Stimulated activated memory B cell treated with anti-CD40 and anti-IgM and Interleukin-4, amounts not matched to agents 10 μg/mL and 1 μg/mL and 100 μg/mL, for 72 hours (primary cell): ENCODE results near the gene NDUFS8.
"Not testable (repeated sequence)": the region's sequence is repeated elsewhere in the genome, so short reads cannot be mapped to it uniquely, and the experiment has no call there.

Source experiments
- ATAC-seq: fragments of 150-1000 bp; cut with Tn5 transposase; 2 replicates; pipeline ENCODE4 v1.10.0; 2021
- H3K27ac Mint-ChIP-seq: one replicate; pipeline ENCODE4 v1.8.0; 2022; ENCODE audit warnings: mild to moderate bottlenecking, mixed read lengths
- H3K27me3 Mint-ChIP-seq: one replicate; pipeline ENCODE4 v1.8.0; 2022; ENCODE audit warnings: mixed read lengths
- H3K36me3 Mint-ChIP-seq: one replicate; pipeline ENCODE4 v1.8.0; 2022; ENCODE audit warnings: mixed read lengths
- H3K4me1 Mint-ChIP-seq: one replicate; pipeline ENCODE4 v1.8.0; 2022; ENCODE audit warnings: mixed read lengths
- H3K4me3 Mint-ChIP-seq: one replicate; pipeline ENCODE4 v1.8.0; 2022; ENCODE audit warnings: mild to moderate bottlenecking, moderate library complexity, mixed read lengths
- H3K9me3 Mint-ChIP-seq: one replicate; pipeline ENCODE4 v1.8.0; 2022; ENCODE audit warnings: mixed read lengths

Gene NDUFS8

DNA sequence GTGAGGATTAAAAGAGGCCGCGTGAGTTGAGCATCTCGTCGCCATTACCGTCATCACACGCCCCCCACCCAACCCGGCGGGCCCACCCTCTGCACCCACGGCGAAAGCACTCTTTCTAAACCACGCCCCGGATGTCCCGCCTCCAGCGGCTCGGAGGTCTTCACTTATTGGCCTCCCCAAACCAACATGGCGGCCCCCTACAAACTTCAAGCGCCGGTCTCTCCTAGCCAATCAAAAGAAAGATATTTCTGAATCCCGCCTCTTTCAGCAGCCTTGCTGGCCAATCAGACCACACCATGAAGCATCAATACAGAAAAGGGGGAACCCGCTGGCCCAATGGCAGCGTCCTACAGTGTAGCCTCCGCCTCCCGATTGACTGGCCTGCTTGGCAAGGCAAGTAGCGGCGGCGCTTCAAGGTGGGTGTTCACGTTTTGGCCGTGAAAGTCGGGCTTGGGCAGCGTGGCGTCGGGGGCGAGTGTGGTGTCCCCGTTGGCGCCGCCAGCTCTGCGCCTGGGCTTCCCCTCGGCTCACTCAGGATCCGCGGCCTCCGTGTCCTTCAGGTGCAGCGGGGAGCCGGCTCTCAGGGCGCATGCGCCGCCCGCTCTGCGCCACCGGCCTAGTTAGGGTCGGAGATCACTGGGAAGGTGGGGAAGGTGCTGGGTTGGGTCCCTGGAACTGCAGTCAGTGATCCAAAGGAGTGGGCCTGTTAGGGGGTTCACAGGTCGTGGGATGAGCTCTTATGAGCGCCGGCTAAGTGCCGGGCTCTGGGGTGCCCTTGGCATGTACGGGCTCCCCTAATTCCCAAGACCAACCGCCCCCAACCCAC, at the start of gene NDUFS8:
NDUFS8 (plus strand) TSS at position 364 of the 826 bp plus-strand sequence. CDS start 1,471 bp downstream, outside the sequence.
- peak; percentile 99 for ATAC-seq
- no peaks in the 10 kb centered on the region for H3K27me3 Mint-ChIP-seq
- peak within 1 kb of the TSS; percentile 88 for H3K4me3 Mint-ChIP-seq

DNA sequence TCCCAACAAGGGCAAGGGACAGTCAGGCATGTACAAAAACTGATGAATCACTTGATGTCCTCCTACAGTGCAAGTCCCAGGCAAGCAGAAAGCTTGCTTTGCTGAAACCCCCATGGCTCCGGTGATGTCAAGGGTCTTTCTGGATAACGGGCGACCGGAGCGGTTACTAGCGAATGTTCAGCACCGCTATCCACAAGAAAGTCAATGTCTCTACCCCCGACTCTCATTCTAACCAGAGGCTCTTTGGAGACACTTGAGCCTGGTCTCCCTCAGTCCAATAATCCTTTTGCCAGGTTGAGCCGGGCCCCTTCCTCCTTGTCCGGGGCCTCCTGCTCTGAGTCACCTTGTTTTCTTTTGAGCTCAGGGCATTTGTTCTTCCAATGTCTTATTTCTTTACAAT, 49.3 kb upstream of the NDUFS8 start:
- not testable (repeated sequence) for H3K36me3 Mint-ChIP-seq, ATAC-seq, H3K4me3 Mint-ChIP-seq, H3K4me1 Mint-ChIP-seq, H3K27ac Mint-ChIP-seq, H3K9me3 Mint-ChIP-seq
- H3K27me3 Mint-ChIP-seq, result peaks cover 16% of the 10 kb centered on the region

More for the DNA sequence above, at the start of gene NDUFS8:
- peak within 1 kb of the TSS; percentile 93 for H3K27ac Mint-ChIP-seq
- no peaks in the 10 kb centered on the region for H3K9me3 Mint-ChIP-seq
- peaks cover 34% of the 10 kb centered on the region for H3K4me1 Mint-ChIP-seq
- peaks cover 12% of the 10 kb centered on the region for H3K36me3 Mint-ChIP-seq

DNA sequence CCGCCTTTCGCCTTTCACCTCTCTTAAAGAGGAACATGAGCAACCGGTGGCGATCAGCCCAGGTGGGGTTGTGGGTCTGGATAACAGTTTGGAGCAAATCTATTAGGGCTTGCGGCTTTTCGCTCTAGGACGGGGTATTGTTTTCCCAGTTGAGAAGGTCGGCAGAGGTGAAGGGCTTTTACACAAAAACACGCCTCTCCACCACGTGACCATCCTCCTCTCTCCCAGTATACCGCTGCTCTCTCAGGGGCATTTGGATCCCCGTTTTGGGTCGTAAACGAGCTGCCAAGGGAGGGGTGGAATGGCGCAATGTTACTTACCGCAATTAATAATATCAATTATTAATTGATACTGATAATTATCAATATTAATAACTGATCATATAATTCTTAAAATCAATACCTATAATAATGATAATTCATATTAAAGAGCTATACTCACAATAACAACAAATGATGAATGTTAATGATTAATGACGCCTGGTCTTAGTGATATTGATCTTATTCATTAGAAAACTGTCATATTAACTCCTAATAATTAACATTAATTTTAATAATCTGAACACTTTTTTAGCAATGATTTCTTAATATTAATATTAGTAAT, 48.1 kb upstream of the NDUFS8 start:
- not testable (repeated sequence) for H3K9me3 Mint-ChIP-seq, H3K36me3 Mint-ChIP-seq, H3K4me1 Mint-ChIP-seq, H3K27ac Mint-ChIP-seq, H3K4me3 Mint-ChIP-seq, ATAC-seq
- peaks cover 13% of the 10 kb centered on the region for H3K27me3 Mint-ChIP-seq

DNA sequence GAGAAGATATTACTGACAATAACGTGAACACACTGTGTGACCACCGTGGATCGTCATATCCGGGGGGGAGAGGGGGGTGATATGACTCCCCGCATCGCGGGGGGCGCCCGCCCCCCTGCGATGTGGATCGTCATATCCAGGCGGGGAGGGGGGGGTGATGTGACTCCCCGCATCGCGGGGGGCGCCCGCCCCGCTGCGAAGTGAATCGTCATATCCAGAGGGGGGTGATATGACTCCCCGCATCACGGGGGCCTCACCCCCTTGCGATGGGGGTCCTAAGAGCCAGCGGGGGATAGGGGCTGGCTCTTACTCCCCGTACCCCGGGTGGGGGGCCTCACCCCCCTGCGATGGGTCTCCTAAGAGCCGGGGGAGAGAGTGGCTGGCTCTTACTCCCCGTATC, 46.5 kb upstream of the NDUFS8 start:
- Mint-ChIP-seq H3K4me3 (no peak overlapping the region), H3K4me1 (no peaks in the 10 kb centered on the region), H3K27me3 (peaks cover 7% of the 10 kb centered on the region), H3K9me3 (no peaks in the 10 kb centered on the region), H3K36me3 (no peaks in the 10 kb centered on the region), H3K27ac (no peak overlapping the region)
- ATAC-seq, result no peak

DNA sequence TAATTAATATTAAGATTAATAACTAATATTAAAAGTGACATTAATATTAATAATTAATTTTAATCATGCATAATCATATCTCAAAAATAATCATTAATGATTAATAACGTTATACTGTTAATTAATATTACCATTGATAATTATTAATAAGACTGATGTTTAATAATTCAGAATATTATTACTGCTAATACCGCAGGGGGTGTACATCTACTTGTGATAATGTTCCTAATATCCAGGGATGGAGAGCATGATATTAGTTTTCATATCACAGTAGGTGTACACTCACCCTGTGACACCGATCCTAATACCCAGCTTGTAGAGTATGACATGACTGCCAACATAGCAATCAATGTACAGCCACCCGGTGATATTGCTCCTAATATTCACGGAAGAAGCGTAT, 45.2 kb upstream of the NDUFS8 start:
- not testable (repeated sequence) for H3K4me3 Mint-ChIP-seq, H3K4me1 Mint-ChIP-seq, H3K27ac Mint-ChIP-seq, H3K9me3 Mint-ChIP-seq, ATAC-seq, H3K36me3 Mint-ChIP-seq, H3K27me3 Mint-ChIP-seq

DNA sequence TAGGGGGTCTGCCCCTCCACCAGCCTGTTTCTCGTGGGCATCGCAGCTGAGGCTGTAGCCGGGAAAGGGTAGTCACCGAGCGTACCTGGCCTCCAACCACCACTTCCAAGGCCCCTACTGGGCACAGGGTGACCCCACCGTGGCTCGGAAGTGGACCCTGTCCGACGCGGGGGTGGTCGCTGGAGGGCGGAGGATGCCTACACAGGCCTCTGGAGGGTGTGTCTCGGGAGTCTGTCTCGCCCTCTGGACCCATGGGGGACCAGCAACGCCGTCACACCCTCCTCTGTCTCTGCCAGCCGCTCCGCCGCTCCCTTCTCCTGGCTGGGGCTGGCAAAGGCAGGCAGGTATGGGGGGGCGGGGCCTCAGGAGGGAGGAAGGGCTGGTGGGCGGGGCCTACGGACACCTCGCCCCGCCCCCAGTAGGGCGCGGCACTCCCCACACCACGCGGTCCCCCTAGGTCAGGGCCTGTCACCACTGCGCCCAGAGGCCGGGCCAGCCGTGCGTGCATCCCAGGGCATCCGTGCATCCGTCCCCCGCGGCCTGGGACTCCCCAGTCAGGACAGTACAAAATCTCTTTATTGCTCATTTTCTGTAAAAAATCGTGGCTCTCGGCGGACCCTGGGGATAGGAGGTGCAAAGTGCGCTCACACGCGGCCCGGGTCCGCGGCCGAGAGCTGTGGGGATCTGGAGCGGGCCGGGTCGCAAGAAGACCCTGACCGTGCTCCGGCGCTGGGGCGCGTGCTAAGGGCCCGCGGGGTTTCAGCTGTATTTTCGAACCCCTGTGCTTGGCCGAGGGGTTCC, 39.7 kb upstream of the NDUFS8 start:
- not testable (repeated sequence) for H3K4me3 Mint-ChIP-seq, H3K27me3 Mint-ChIP-seq, H3K9me3 Mint-ChIP-seq
- ATAC-seq, result peak; percentile 67
- Mint-ChIP-seq H3K4me1 (peaks cover 21% of the 10 kb centered on the region), H3K36me3 (peaks cover 23% of the 10 kb centered on the region), H3K27ac (peak overlapping the region; percentile 37)

DNA sequence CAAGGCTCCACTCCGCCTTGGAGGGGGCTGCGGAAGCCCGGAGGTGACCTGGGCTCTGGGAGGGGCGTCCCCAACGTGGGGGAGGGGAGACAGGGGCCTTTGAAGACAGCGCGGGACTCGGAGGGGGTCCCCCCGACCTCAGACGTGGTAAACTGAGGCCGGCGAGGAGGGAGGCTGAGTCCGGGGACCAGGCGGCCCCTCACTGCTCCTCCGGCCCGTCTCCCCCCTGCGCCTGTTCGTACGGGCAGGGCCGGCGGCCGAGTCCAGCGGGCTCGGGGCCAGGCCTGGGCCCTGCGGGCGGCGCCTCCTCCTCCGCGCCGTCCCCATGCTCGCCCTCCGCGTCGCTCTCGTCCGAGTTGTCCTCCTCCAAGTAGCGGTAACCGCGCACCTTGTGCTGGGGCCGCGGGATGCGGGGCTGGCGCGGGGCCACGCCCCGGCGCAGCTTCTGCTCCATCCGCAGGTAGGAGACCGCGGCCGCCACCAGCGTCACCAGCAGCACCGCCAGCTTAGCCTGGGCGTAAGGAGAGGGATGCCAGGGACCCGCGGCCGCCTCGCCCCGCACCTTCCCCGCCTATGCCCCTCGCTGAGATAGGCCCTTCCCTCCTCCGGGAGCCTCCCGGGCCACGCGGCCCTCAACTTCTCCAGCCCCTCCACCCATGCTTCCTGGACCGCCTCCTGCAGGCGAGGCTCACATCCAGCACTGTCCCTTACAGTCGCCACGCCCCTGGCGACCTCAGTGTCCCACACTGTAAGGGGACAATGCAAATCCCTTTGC, 38.9 kb upstream of the NDUFS8 start:
- Mint-ChIP-seq H3K36me3 (peaks cover 28% of the 10 kb centered on the region), H3K27ac (peak overlapping the region; percentile 37), H3K4me3 (peak overlapping the region; percentile 35), H3K4me1 (peaks cover 26% of the 10 kb centered on the region)
- not testable (repeated sequence) for H3K27me3 Mint-ChIP-seq, ATAC-seq, H3K9me3 Mint-ChIP-seq

DNA sequence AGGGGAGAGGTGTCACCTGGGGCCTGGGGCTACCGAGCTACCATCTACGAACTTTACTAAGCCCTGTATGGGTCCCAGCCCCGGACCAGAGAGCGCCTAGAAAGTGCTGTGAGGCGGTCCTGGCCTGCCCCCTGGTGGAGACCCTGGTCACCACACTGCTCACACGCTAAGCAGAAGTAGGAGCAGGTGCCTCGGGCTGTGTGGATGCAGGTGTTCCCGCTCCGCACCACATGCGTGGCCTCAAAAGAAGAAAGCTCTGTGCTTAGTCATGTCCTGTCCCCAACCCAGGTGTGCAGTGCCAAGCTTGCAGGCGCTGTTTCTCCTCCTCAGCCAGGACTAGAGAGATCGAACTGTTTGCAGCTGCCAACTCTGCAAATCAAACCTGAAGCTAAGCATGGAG, 36.7 kb upstream of the NDUFS8 start:
- H3K27me3 Mint-ChIP-seq, H3K4me3 Mint-ChIP-seq, H3K9me3 Mint-ChIP-seq, ATAC-seq: not testable (repeated sequence)
- Mint-ChIP-seq H3K4me1 (peaks cover 49% of the 10 kb centered on the region), H3K27ac (peak overlapping the region; percentile 70), H3K36me3 (peaks cover 49% of the 10 kb centered on the region)

DNA sequence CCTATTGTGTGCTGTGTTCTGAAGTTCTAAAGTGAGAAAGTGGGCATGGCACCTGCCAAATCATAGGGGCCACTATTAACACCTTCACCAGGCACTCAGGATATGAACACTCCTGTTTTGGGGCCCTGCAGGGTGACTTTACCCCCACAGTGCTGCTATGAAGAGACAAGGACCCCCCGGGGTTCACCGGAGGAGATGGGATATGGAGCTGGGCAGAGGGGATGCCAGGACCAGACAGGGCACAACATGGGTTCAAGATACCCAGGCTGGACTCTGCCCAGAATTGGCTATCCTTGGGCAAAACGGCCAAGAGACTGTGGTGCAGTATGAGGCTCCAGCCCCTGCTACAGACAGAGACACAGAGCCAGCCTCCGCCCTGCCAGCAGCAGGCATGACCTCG, 36.1 kb upstream of the NDUFS8 start:
- not testable (repeated sequence) for H3K4me3 Mint-ChIP-seq, H3K27me3 Mint-ChIP-seq, ATAC-seq, H3K9me3 Mint-ChIP-seq
- Mint-ChIP-seq H3K36me3 (peaks cover 51% of the 10 kb centered on the region), H3K4me1 (peaks cover 54% of the 10 kb centered on the region), H3K27ac (peak overlapping the region; percentile 70)

DNA sequence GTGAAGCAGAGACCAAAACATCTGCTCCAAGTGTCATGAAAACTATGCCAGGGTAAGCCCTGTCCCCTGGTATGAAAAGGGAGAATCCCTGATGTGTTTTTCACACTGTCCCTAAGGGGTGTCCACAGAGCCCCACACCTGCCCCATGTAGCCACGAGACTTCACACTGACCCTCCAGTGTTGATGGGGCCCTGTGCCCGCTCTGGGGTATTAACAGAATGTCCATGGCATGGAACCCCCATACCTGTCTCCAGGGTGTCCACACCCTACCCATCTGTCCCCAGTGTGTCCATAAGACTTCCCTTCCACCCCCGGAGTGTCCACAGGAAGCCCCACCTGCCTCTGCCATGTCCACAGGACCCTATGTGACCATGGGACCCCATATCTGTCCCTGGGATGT, 35.4 kb upstream of the NDUFS8 start:
- H3K4me3 Mint-ChIP-seq, H3K9me3 Mint-ChIP-seq, H3K27ac Mint-ChIP-seq, ATAC-seq, H3K27me3 Mint-ChIP-seq: not testable (repeated sequence)
- peaks cover 62% of the 10 kb centered on the region for H3K4me1 Mint-ChIP-seq
- peaks cover 51% of the 10 kb centered on the region for H3K36me3 Mint-ChIP-seq

DNA sequence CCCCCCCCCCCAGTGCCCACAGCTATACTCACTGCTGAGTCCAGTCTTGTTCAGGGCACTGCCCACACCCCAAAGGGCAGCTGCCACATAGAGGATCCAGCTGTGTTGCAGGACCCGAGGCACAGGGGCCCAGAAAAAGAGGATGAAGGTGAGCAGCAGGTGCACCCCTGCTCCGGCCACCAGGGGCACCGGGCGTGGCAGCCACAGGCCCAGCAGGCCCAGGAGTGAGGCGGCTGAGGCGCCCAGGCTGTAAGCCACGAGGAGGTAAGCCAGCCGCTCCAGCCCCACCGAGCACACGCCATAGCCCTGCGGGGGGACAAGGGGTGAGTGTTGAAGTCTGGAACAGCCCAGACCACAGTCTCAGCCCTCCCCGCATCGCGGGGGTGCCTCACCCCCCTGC, 34.9 kb upstream of the NDUFS8 start:
- Mint-ChIP-seq H3K36me3 (peaks cover 51% of the 10 kb centered on the region), H3K4me1 (peaks cover 62% of the 10 kb centered on the region)
- H3K9me3 Mint-ChIP-seq, H3K27ac Mint-ChIP-seq, H3K4me3 Mint-ChIP-seq, H3K27me3 Mint-ChIP-seq, ATAC-seq: not testable (repeated sequence)

DNA sequence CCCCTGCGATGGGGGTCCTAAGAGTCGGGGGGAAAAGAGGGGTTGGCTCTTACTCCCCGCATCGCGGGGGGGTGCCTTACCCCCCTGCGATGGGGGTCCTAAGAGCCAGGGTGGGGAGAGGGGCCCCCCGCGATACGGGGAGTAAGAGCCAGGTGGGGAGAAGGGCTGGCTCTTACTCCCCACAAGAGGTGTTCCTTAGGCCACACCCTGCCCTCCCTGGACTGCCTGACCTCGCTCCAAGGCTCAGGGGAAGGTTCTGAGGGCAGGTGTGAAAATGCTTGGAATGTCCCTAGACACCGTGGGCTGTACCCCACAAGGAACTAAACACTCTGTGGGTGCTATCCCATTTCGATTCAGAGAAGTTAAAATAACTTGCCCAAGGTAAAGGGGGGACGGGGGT, 34.4 kb upstream of the NDUFS8 start:
- Mint-ChIP-seq H3K27ac (no peak overlapping the region), H3K36me3 (peaks cover 47% of the 10 kb centered on the region), H3K9me3 (no peaks in the 10 kb centered on the region), H3K27me3 (no peaks in the 10 kb centered on the region), H3K4me1 (peaks cover 59% of the 10 kb centered on the region), H3K4me3 (no peak overlapping the region)
- ATAC-seq, result no peak

DNA sequence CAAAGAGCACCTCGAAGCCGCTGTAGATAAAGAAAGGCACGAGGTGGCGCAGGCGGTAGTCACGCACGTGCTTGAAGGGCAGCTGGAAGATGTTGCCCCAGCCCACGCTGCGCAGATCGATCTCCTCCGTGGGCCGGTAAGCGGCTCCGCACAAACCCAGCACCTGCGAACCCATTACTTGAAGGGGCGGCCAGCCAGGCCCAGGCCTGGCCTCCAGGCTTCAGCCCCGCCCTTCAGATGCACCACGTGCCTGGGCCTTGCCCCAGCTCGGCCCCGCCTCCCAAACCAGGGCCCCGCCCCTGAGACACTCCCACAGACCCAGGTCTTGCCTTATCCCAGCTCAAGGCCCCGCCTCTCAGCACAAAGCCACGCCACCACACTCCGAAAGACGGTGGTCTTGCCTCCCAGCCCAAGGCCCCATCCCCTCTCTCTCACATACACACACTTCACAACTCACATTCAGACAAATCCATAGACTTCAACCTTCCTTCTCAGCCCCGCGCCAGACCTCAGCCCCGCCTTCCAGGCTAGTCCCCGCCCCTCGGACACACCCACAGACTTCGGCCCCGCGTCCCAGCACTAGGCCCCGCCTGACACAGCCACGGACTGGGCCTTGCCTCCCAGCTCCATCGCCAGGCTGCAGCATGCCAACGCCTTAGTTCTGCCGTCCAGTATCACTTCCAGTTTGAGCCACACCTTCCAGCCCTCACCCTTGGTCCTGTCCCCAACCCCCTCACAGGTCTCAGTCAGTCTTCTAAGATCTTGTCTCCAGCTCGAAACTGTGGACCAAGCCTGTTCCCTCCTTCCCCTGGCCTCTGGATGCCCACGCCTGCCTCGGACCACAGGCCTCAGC, 33.6 kb upstream of the NDUFS8 start:
- Mint-ChIP-seq H3K27ac (peak overlapping the region; percentile 86), H3K9me3 (no peaks in the 10 kb centered on the region), H3K4me3 (no peak overlapping the region)

DNA sequence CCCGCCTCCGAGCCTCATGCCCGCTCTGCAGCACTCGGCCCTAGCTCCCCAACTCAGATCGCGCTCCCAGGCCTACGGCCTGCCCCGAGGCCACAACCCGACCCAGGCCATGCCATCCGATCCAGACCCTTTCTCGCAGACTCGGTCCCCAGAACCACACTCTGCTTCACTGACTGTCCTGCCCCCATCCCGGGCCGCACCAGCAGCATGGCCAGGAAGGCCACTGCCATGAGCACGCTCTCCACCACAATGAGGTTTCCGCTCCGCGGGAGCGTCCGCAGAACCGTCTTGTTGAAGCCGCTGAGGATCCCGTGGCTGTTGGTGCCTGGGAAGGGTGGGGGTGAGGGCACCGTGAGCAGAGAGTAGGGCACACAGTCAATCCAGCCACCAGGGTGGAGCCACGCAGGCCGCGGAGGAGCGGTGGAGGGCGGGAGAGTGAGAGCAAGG, 33.0 kb upstream of the NDUFS8 start:
- ATAC-seq, result no peak
- Mint-ChIP-seq H3K4me3 (no peak overlapping the region), H3K27ac (peak overlapping the region; percentile 86), H3K27me3 (no peaks in the 10 kb centered on the region), H3K9me3 (no peaks in the 10 kb centered on the region), H3K4me1 (peaks cover 72% of the 10 kb centered on the region), H3K36me3 (peaks cover 37% of the 10 kb centered on the region)

More for the DNA sequence above, 33.6 kb upstream of the NDUFS8 start:
- Mint-ChIP-seq H3K27me3 (no peaks in the 10 kb centered on the region), H3K4me1 (peaks cover 66% of the 10 kb centered on the region), H3K36me3 (peaks cover 44% of the 10 kb centered on the region)
- ATAC-seq, result peak; percentile 61
